HL-60/S4 treated with retinoic acid at 250 ng/mL for 4 days and 3 days (cell line): ENCODE measurements around the gene PALD1.

Experiments
- in situ Hi-C: fragments of 300-500 bp; cut with MboI; formaldehyde crosslinking; loops from 2 replicates; pipeline ENCODE4 v1.7.0; 2022; ENCODE audit warnings: low sequenced_read_pairs

The PALD1 gene

DNA sequence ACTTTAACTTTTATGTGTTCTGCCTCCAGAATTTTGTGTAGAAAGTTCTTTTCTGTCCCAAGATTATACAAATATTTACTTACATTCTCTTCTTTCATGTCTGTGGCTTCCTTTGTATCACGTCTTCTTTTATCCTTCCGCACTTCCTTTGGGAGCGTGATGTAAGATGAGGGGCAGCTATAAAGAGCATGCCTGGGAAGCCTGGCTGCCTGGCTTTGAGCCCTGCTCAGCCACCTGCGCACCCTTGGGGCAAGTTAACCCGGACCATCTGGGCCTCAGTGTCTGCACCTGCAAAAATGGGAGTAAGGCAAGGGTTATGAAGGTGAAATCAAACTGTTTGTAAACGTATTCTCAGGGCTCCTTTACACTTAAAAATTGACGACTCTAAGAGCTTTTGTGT is 25.2 kb downstream of the PALD1 start:
- in situ Hi-C loops = no loop called here

DNA sequence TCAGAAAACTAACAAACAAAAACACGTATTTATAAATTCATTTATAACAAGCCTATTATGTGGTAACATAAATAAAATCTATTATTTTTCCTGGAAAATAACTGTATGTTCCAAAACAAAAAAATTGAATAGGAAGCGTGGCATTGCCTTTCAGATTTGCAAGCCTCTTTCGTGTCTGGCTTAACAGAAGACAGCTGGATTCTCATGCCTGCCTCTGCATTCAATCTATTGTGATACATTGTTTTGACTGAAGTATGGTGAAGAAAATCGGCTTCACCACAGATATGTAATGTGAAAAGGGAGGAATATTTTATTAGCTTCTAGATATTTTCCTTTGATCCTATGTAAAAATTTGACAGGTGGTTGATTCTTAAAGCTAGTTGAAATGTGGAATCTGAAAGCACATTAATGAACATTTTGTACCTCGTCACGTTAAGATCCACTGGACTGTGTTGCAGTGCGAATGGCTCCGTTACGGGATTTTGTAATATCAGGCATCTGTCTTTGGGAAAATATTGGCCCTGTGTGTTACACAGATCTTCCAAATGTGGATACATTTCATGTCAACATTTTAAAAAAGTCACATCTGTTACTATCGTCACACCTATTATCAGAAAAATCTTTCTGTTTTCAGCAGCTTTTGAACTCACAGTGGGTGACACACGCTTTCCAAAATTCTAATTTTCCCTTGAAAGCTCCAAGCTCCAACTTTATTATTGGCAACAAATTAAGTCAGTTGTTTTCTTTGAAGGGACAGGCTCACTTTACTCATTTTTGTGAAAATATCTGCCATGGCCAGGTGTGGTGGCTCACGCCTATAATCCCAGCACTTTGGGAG is 26.2 kb downstream of the PALD1 start:
- in situ Hi-C loops = no loop called here

DNA sequence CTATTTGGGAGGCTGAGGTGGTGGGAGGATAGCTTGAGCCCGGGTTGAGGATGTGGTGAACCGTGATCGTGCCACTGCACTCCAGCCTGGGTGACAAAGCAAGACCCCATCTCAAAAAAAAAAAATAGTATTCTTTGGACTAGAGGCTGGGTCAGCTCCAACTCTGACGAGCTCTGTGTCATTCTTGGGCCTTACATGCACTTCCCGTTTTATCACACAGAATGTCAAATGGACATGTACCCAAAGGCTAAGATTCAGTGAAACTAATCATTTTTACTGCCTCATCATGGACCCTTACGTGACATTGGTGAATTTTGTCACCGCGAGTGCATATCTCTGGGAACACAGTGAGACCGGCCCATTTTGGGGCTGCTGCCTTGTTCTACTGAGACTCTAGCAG is 27.3 kb downstream of the PALD1 start:
- in situ Hi-C loops = no loop called here

DNA sequence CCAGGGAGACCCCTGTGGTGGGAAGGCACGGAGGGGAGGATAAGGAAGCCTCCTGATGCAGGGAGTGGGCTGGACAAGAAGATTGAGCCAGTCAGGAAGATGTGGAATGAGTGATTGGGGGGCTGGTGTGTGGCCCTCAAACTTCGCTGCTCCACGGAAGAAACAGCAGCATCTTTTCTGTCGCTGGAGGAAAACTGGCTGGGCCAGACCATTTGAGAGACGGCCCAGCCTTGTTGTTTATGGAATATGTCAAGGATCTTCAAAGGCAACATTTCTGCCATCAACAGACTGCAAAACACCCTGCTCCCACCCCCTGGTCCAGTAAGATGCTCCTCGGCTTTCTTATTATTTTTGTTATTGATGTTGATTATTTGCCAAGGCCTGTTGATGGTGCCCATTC is 29.4 kb downstream of the PALD1 start:
- in situ Hi-C loops = no loop called here

DNA sequence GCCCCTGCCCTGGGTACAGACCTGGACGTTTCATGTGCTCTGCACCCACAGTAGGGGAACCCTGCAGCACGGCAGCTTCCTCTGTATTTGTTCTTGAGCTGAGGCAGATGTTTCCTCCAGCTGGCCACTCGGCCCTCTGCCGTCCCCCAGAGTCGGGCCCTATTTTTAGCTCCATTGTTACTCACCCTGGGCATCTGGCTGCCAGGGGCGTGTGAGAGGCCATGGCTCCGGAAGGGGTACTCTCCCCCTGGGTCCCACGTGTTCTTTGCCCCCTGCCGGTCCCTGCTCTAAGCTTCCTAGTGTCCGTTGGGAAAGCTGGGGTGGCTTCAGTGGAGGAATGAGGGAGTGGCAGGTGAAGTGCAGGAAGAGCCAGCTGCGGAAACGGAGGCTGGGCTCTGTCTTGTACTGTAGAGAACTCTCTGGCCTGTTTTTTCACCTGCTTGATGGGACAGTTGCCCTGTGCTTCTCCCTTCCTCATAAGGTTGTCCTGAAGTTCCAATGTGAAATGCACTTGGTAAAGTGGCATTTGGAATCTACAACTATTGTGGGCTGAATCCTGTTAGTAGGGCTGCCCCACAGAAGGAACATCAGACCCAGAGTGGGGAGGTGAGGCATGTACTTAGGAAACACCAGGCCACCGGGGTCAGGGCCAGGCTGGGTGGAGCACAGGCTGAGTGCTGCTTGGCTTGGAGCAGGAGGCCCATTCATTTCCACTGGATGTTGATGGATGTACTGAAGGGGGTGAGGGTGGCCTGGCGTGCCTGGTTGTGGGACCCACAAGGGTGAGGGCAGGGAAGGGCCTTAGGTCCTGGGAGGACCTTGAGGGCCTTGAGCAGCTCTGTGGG is 30.6 kb downstream of the PALD1 start:
- in situ Hi-C loops = no loop called here

DNA sequence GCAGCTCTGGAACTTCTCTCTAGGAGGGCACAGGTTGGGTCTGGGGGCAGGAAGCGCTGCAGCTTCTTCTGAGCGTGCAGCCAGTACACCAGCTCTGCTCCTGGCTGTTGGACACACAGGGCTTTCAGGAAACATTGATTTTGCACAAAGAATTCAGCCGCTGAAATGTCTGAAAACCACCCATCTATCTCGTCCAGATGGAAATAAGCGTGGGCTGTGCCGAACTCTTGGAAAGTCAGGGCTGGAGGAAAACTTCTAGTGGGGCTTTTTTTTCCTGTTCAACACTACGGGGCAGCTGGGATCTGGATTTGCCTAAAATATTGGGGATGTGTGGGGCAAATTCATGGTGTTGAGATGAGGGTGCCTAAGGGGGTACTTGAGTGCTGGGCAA is 31.2 kb downstream of the PALD1 start:
- in situ Hi-C loops = no loop called here

DNA sequence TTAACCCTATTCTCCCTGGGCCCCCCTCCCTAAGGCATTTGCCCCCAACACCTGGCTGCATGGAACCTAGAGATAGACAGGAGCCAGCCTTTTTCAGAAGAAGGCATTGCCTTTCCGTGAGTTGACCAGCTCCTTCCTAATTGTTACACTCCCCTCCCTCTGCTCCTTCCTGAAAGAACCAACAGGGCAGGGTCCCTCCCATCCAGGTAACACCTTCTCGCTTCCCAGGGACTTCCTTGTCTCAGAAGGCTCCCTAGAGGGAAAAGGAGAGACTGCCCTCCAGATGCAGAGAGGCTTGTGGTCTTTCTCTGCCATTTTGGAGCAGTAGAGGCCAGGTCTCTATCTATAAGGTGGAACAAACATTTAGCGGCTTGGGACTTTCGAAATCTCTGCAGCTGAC is 31.9 kb downstream of the PALD1 start:
- in situ Hi-C loops = no loop called here

DNA sequence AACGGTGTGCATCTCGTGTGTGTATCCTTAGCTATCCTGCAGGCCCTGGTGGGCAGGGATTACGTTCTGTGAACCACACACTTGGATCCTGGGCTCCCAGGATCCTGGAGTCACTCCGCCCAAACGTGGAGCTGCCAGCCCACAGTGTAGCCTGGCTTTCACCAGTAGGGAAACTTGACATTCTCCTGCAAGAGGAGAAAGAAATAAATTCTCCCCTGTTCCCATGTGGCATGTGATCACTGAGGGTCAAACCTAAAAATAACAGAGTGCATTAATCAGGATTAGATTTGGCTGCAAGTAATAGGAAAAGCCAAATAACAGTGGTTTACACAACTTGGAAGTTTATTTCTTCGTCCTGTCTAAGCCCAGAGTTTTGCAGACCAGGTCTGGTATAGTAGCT is 32.3 kb downstream of the PALD1 start:
- in situ Hi-C loops = no loop called here

DNA sequence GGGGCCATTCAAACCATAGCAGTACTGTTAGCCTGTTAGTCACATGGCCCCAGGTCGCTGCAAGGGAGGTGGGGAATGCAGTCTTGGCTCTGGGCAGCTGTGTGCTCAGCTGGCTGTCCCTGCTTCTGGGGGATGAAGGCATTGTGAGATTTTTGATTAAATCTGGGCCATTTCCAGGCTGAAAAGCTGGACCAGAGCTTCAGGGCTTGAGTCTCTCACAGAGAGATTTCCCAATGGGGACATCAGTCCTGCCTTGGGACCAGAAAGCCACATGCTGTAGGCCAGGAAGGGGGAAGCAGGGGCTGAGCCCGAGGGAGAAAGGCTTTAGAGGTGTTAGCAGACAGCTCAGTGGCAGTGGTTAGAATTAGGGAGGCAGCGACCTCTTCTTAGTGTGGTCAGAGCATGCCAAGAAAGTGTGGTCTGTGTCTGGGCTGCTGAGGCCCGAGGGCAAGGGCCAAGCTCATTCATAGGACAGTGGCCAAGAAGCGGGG is 33.6 kb downstream of the PALD1 start:
- in situ Hi-C loops = no loop called here

DNA sequence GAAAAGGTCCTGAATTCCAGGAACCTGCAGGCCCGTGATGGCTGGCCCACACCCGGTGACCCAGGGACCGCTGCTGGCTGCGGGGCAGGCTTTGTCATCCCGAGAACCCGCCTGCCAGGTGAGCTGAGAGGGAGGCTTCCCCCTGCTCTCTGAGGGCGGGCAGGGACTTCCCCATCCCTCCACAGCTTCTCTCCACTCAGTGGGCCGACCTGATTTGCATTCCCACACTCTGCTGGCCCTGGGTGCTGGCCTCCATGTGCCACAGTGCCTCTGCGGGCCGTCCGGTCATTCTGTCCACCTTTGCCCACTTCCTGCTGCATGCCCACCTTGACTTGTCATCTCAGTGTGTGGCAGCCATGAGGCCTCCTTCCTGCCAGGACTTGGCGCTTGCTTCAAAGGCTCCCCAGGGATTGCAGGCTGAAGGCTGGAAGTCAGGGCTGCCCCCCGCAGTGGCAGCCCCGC is 35.3 kb downstream of the PALD1 start:
- in situ Hi-C loops = no loop called here

DNA sequence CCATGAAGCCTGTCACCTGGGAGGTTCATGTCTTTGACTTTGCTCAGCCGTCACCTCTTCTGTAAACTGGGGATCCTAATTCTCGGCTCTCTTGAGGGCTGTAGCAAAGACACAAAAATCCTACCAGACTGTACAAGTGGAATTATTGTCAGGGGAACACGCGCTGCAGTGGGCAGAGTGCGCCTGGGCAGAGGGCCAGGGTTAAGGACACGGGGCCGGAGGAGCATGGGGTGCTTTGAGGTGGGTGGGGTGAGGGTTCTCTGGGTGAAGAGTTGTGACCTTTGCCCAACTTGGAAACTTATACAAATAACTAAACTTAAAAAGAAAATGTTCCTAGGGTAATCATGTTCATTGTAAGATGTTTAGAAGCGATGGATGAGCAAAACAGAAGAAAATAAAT is 36.0 kb downstream of the PALD1 start:
- in situ Hi-C loops = no loop called here

DNA sequence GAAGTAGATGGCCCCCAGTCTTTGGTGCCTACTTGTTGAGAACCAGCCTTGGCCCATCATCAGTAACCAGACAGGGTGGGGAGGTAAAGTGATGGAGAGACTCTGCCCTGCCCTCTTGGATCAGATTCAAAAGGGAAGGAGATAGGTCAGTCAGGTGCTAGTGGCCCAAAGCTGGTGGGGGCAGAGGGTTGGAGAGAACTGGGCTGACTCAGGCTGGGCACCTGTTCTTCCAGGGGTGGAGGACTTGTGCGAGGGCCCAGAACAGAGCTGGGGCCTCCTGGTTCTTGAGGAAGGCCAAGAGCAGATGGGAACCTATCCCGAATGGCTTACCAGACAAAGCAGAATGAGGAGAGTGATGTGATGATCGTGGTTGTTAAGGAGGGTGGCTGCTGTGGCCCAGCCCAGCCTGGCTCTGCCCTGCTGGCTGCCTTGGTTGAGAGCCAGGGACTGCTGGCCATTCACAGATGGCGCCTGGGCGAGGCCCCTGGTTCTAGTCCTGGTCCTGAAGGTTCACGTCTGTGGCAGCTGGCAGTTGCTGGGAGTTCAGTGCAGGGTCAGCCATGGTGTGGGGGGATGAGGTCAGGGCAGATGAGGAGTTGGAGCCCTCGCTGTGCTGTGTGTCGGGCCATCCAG is 36.6 kb downstream of the PALD1 start:
- in situ Hi-C loops = no loop called here

DNA sequence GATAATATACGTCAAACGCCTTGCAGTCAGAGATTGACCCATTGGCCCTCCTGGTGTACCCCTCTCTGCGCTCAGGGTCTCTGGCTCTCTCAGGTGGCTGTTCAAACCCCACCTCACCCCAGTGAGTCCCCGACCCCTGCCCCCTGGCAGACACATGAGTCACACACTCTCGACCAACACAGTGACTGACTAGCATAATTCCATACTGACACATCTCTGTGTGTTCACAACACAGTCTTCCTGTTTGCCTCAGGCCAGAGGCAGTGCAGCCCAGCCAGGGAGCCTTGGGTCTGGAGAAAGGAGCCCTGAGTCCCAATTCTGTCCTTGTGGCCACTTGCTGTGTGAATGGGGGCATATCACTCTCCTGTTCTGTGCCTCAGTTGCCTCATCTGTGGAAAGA is 40.1 kb downstream of the PALD1 start:
- in situ Hi-C loops = no loop called here

DNA sequence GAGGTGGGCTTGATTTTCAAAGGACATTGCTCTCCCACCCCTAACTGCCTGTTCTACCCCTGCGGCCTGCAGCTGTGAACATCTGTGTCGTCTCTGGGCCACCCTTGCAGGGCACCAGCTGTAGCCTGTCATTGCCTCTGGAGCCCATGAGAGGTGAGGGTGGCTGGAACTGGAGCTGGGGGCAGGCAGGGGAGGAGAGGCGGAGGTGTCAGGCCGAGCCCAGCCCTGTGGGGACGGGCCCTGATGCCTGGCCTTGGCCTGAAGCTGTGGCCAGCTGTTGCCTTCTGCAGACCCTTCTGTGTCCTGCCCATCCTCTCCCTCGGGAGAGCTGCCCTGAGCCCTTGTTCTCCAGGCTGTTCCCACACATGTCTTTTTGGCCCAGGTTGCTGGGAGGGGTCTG is 44.5 kb downstream of the PALD1 start:
- in situ Hi-C loops = no loop called here

DNA sequence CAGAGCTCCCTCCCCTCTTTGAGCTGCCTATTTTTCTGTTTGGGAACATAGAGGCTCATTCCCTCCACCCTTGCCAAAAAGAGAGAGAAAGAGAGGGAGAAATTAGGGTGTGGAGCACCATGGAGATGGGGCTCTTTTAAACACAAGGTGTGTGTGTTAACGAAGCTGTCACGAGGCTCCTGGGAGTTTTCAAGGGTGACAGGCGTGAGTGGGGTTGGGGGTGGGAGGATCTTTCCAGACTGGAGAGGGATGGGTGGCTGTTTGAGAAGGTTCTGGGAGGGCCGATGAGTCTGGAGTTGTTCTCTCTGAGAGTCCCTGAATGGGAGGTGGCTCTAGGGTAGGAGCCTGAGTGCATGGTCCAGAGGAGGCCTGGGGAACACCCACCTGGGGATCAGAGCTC is 45.0 kb downstream of the PALD1 start:
- in situ Hi-C loops = no loop called here

DNA sequence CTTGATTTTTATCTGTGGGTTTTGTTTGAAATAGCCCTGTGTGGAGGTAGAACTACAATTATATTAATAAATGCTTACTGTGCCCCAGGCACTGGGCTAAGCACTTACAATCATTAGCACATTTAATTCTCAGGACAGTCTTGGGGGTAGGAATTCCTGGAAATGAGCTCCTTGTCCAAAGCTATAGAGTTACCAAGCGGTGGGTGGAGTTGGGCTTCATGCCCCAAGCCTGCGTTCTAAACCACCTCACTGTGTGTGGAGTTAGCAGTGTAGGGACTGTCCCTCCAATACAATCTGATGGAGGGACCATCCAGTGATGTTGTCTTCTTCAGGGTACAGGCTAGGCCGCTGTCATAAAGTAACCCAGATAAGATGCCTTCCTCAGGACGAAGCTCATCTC is 49.7 kb downstream of the PALD1 start:
- in situ Hi-C loops = no loop called here

DNA sequence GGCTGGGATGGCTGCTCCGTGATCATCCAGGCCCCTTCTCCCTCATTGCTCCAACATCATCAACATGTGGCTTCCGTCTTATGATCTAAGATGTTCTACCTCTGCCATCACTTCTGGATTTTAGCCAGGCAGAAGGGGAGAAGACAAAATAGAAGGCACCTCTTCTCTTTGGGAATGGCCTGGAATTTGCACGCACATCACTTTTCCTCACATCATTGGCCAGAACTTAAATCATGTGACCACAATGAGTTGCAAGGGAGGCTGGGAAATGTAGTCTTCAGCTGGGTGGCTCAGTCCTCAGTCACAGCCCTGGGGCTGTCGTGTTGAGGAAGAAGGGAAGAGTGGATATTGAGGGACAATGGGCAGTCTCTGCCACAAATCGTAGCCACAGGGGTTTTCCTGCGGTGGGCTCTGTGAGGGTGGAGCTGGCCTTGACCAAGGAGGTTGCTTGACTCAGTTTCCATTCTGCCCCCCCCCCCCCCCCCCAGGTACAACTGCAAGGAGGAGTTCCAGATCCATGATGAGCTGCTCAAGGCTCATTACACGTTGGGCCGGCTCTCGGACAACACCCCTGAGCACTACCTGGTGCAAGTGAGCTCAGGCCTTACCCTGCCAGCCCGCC is 50.3 kb downstream of the PALD1 start:
- in situ Hi-C loops = no loop called here

DNA sequence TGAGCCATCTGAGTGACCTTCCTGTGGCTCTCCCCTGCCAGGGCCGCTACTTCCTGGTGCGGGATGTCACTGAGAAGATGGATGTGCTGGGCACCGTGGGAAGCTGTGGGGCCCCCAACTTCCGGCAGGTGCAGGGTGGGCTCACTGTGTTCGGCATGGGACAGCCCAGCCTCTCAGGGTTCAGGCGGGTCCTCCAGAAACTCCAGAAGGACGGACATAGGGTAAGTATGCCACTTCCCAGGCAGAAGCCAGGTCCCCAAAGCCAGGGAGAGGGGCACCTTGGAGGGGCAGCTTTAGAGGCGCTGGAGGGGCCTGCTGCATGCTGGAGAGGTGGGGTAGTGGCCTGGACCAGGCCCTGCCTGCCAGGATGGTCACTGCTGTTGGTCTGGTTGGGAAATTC is 51.3 kb downstream of the PALD1 start:
- in situ Hi-C loops = loop anchor here (10.0 kb wide), 1 partner anchor 65 kb away; no protein-coding TSS in a partner anchor

DNA sequence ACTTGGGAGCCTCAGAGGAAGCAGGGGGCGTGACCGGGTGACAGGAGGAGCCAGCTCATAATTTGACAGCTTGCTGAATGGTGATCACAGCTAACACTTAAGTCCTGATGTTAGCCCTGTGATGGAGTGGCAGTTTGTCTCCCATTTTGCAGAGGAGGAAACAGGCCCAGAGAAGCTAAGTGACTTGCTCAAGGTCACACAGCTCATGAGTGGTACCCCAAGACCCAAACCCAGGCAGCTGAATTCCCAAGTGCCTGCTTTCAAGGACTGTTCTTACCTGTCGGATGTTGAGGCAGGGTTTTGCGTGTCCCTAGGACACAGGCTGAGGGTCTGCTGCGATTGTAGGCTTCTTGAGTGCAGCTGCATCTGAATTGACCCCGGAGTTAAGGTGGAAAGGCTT is 51.7 kb downstream of the PALD1 start:
- in situ Hi-C loops = loop anchor here (10.0 kb wide), 1 partner anchor 66 kb away; no protein-coding TSS in a partner anchor

DNA sequence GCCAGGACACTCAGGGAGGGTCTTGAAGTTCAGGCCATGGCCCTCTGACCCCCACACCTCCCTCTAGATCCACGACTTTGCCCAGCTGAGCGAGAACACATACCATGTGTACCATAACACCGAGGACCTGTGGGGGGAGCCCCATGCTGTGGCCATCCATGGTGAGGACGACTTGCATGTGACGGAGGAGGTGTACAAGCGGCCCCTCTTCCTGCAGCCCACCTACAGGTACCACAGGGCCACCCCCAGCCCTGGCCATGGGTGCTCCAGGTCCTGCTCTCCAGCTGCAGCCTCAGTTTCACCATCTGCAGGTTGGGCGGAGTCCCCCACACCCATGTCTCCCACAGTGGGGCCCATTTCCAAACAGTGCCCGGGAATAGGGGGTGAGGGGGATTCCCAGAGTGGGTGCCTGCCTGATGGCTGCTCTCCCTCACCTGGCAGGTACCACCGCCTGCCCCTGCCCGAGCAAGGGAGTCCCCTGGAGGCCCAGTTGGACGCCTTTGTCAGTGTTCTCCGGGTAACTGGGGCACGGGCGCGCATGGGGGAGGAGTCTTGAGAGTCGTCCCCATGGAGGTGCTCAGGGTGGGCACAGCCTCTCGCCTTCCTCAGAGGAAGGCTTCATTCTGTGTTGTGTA is 54.1 kb downstream of the PALD1 start:
- in situ Hi-C loops = loop anchor here (10.0 kb wide), 1 partner anchor 68 kb away; no protein-coding TSS in a partner anchor
